Kidney (tissue), 14 donors: ENCODE measurements around the gene ITGAX. TPM values are rescaled to one million over a fixed set of nuclear protein-coding genes. Genes with fewer than 3 reads are reported as not detected.

ENCODE experiments used
- DNase-seq, 5 donors: peaks; one replicate each; pipeline ENCODE4 v3.0.0-alpha.2; 2013 to 2020
- FAIRE-seq: peaks from 2 replicates; lab custom pipeline; 2012; peaks lifted over from hg19 to GRCh38; lab: Jason Lieb, UNC
- H3K27ac ChIP-seq, 2 donors: one replicate each; pipeline ENCODE4 v1.7.0; 2013; ENCODE audit warnings: low read depth in 2 of 2, low read length in 2 of 2, inconsistent platforms in 1 of 2
- H3K27me3 ChIP-seq: one replicate; pipeline ENCODE4 v1.7.1; 2013; ENCODE audit warnings: low read length, inconsistent platforms; ENCODE audit not compliant: control insufficient read depth, insufficient read depth
- H3K36me3 ChIP-seq, 3 donors: one replicate each; pipeline versions ENCODE4 v1.7.0 to v1.7.1; 2013; ENCODE audit warnings: low read length in 3 of 3, control low read depth in 1 of 3, inconsistent platforms in 1 of 3; ENCODE audit not compliant: insufficient read depth in 3 of 3, control insufficient read depth in 2 of 3
- H3K4me1 ChIP-seq, 3 donors: one replicate each; pipeline versions ENCODE4 v1.7.0 to v1.7.1; 2013; ENCODE audit warnings: low read length in 3 of 3, inconsistent platforms in 1 of 3, low read depth in 1 of 3; ENCODE audit not compliant: control insufficient read depth in 2 of 3, insufficient read depth in 2 of 3
- H3K4me3 ChIP-seq, 3 donors: one replicate each; pipeline versions ENCODE4 v1.7.0 to v1.8.1; 2013; ENCODE audit warnings: low read length in 3 of 3, control low read depth in 1 of 3, inconsistent platforms in 1 of 3
- H3K9ac ChIP-seq, 3 donors: one replicate each; pipeline versions ENCODE4 v1.7.0 to v1.7.1; 2013; ENCODE audit warnings: low read length in 3 of 3, control low read depth in 1 of 3, inconsistent platforms in 1 of 3
- H3K9me3 ChIP-seq, 3 donors: one replicate each; pipeline versions ENCODE4 v1.7.0 to v1.7.1; 2013; ENCODE audit warnings: low read length in 3 of 3, control low read depth in 1 of 3, inconsistent platforms in 1 of 3; ENCODE audit not compliant: control insufficient read depth in 2 of 3, insufficient read depth in 1 of 3
- intact Hi-C: fragments of 100-400 bp; cut with DNase I; formaldehyde crosslinking; loops from one replicate; pipeline ENCODE4 v1.11.1; 2022
- polyA plus RNA-seq: library from polyadenylated mRNA; stranded (reverse); fragments of 350-450 nt; fragmentation: Illumina TruSeq; extraction: RNeasy Lipid Tissue Mini Kit (QIAGEN cat#74804); gene quantifications from one replicate; pipeline ENCODE4 v1.2.3, GENCODE V29; 2014; ENCODE audit warnings: low read depth, low replicate concordance; ENCODE audit not compliant: insufficient read depth
- total RNA-seq: library from RNA; stranded (reverse); fragmentation: NEBNext Ultra II Directional; extraction: Animal tissue kit (Norgen Biotek cat#: 25700); gene quantifications from one replicate; pipeline ENCODE4 v1.2.1, GENCODE V29; 2021
- TF ChIP-seq, protein P1 (sequence below): IDR thresholded peaks from 3 replicates; pipeline ENCODE4 v1.5.1; 2012; ENCODE audit warnings: mild to moderate bottlenecking, moderate library complexity, borderline replicate concordance; ENCODE audit not compliant: insufficient read depth; ENCODE audit errors: extremely low read depth
- donor health status: control.
- donor health status: control.
- donor health status: control.
- donor health status: control.
- donor health status: control.
- donor health status: DM: yes; HTN: yes; CAD: no.
- donor health status: Normal renal cell carcinoma (clear cell type).

Gene ITGAX
- total and polyA plus RNA-seq, 2 donors from 2014 or later: 0.37 to 11.9 TPM

DNA sequence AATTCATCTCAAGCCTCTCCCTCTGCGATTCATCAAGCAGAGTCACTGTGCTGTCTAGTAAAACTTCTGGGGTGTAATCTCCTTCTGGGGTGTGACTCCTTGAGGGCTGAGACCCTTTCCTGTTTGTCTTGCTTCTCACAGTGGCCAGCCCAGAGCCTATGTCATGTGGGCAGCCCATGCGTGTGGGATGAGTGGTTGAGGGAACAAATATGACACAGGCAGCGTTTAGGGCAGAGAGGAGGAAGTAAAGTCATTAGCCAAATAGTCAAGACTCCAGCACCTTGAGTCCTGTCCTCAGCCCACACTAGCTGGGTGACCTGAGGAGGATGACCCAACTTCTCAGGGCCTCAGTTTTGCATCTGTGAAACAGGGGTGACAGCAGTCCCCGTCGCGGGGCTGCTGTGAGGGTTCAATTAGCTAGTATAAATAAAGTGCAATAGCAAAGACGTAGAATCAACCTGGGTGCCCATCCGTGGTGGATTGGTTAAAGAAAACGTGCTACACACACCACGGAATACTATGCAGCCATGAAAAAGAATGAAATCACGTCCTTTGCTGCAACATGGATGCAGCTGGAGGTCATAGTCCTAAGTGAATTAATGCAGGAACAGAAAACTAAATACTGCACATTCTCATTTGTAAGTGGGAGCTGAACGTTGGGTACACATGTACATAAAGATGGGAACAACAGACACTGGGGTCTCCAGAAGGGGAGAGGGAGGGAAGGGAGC lies 4.5 kb upstream of the ITGAX start:
- H3K27ac ChIP-seq: no peak overlapping the region
- no peaks in the 10 kb centered on the region for H3K36me3 ChIP-seq
- H3K4me3 ChIP-seq: no peak overlapping the region
- no peaks in the 10 kb centered on the region for H3K4me1 ChIP-seq
- peak in 1 of 5 donors; percentile 43 for DNase-seq
- H3K9me3 ChIP-seq: no peaks in the 10 kb centered on the region
- no peak overlapping the region for H3K9ac ChIP-seq
- no peak for FAIRE-seq
- intact Hi-C loops: no loop called here
- H3K27me3 ChIP-seq: no peaks in the 10 kb centered on the region
- TF ChIP-seq, protein P1, sequence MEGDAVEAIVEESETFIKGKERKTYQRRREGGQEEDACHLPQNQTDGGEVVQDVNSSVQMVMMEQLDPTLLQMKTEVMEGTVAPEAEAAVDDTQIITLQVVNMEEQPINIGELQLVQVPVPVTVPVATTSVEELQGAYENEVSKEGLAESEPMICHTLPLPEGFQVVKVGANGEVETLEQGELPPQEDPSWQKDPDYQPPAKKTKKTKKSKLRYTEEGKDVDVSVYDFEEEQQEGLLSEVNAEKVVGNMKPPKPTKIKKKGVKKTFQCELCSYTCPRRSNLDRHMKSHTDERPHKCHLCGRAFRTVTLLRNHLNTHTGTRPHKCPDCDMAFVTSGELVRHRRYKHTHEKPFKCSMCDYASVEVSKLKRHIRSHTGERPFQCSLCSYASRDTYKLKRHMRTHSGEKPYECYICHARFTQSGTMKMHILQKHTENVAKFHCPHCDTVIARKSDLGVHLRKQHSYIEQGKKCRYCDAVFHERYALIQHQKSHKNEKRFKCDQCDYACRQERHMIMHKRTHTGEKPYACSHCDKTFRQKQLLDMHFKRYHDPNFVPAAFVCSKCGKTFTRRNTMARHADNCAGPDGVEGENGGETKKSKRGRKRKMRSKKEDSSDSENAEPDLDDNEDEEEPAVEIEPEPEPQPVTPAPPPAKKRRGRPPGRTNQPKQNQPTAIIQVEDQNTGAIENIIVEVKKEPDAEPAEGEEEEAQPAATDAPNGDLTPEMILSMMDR: no peak

DNA sequence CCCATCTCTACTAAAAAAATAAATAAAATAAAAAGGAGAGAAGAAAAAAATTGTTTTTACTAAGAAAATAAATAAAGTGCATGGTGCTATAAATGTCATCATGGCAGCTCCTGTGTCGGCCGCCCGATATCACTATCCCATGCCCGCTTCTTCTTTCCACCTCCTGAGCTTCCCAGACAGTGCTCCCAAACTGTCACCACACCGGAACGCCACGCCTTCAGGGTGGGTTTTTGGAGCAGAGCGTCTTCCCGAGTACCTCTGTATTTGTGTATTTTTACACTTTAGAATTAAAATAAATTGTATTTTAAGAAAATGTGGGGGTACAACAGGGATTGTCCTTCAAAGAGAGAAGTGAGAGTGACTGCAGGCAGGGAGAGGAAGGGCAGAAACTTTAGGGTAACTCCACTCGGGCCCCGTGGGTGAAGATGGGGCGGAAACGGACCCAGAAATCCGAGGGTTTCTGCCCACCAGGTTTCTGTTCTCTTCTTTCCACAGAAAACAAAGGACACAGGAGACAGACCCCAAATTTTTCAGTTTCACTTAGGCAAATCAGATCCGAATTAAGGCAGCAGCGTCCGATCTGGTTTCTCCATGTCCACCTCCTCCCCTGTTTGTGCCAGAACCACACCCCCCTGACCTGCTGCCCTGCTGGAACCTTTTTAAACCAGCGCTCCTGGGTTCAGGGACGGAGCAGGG lies 3.6 kb upstream of the ITGAX start:
- H3K4me3 ChIP-seq: no peak overlapping the region
- TF ChIP-seq, protein P1: no peak
- no peak overlapping the region for H3K9ac ChIP-seq
- H3K9me3 ChIP-seq: no peaks in the 10 kb centered on the region
- intact Hi-C loops: no loop called here
- FAIRE-seq (no peak), DNase-seq (peak in 1 of 5 donors; percentile 24)
- no peaks in the 10 kb centered on the region for H3K27me3 ChIP-seq
- H3K36me3 ChIP-seq: no peaks in the 10 kb centered on the region
- no peaks in the 10 kb centered on the region for H3K4me1 ChIP-seq
- no peak overlapping the region for H3K27ac ChIP-seq

DNA sequence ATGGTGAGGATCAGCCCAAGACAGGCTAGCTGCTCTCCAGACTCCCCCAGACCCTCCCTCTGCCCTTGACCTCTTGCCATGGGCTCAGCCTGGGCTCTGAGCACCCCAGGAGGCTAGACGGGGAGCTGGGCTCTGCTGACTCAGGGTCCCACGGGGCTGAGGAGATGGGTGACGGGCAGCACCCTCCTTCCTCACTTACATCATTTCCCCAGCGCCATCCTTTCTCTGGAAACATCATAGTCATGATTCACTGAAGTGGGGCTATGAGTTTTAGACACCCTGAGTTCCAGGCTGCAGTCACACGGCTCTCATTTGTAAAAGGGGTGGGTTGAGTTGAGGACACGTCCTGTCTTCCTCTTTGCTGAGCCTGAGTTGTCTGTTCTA lies 3.0 kb upstream of the ITGAX start:
- TF ChIP-seq, protein P1: no peak
- FAIRE-seq (no peak), DNase-seq (peak in 1 of 5 donors; percentile 75)
- intact Hi-C loops: no loop called here
- Histone ChIP-seq H3K9ac (no peak overlapping the region), H3K4me1 (no peaks in the 10 kb centered on the region), H3K9me3 (no peaks in the 10 kb centered on the region), H3K27ac (no peak overlapping the region), H3K27me3 (no peaks in the 10 kb centered on the region), H3K36me3 (no peaks in the 10 kb centered on the region), H3K4me3 (no peak overlapping the region)
